HepG2 (cell line): ENCODE data around the gene SLC44A4.

ENCODE experiments used
- ARNTL ChIP-seq: sonication (generic); formaldehyde crosslinking; IDR thresholded peaks from 2 replicates; pipeline ENCODE4 v1.4.0; 2020; ENCODE audit warnings: mild to moderate bottlenecking, missing genetic modification reagents
- ASH2L ChIP-seq: fragments of 300-600, 200-600 bp; sonication (generic); IDR thresholded peaks from 2 replicates; pipeline ENCODE4 v1.7.0; 2017; ENCODE audit warnings: low read depth, mild to moderate bottlenecking, moderate library complexity, mixed read lengths, low read length; ENCODE audit not compliant: insufficient read length
- BRD4 ChIP-seq: sonication (generic); formaldehyde crosslinking; IDR thresholded peaks from 2 replicates; pipeline ENCODE4 v1.4.0; 2020; ENCODE audit warnings: missing genetic modification reagents
- MYC ChIP-seq: sonication (generic); formaldehyde crosslinking; IDR thresholded peaks from 2 replicates; pipeline ENCODE4 v1.9.0; 2021; ENCODE audit warnings: missing genetic modification reagents, borderline replicate concordance
- TBX3 ChIP-seq: fragments of 450-650 bp; IDR thresholded peaks from 2 replicates; pipeline ENCODE4 v1.6.1; 2017; ENCODE audit warnings: antibody characterized with exemption, mild to moderate bottlenecking, inconsistent platforms, borderline replicate concordance
- ZFP37 ChIP-seq: sonication (generic); formaldehyde crosslinking; IDR thresholded peaks from 2 replicates; pipeline ENCODE4 v1.4.0; 2020; ENCODE audit warnings: missing genetic modification reagents, borderline replicate concordance
- ZNF776 ChIP-seq: sonication (generic); formaldehyde crosslinking; IDR thresholded peaks from 2 replicates; pipeline ENCODE4 v1.4.0; 2020; ENCODE audit warnings: mild to moderate bottlenecking, missing genetic modification reagents
- ZSCAN9 ChIP-seq: IDR thresholded peaks from 2 replicates; pipeline ENCODE4 v1.6.1; 2016; ENCODE audit warnings: borderline replicate concordance
- TF ChIP-seq, protein P1 (sequence below): sonication (generic); formaldehyde crosslinking; IDR thresholded peaks from 2 replicates; pipeline ENCODE4 v1.4.0; 2020; ENCODE audit warnings: missing genetic modification reagents
- TF ChIP-seq, protein P2 (sequence below): sonication (generic); formaldehyde crosslinking; IDR thresholded peaks from 2 replicates; pipeline ENCODE4 v1.5.0; 2020; ENCODE audit warnings: mild to moderate bottlenecking, missing genetic modification reagents, moderate library complexity

DNA sequence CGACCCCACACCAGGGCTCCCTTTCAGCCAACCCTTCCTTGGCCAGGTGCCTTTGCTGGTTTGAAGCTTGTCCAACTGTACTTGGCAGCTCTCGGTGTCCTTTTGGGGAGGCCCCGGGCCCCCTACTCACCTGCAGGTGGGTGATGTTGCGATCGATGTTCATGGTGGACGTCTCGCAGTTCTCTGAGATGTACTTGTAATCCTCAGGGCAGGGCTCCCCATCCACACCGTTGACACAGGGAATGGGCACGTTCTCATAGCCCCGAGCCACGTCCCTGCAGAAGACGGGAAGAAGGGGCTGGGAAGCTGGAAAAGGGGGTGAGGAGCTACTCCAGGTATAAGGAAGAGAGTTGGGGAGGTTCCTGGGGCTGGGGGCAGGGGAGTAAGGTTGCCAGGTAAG lies 4.9 kb upstream of the SLC44A4 start:
- TF ChIP-seq, protein P1, sequence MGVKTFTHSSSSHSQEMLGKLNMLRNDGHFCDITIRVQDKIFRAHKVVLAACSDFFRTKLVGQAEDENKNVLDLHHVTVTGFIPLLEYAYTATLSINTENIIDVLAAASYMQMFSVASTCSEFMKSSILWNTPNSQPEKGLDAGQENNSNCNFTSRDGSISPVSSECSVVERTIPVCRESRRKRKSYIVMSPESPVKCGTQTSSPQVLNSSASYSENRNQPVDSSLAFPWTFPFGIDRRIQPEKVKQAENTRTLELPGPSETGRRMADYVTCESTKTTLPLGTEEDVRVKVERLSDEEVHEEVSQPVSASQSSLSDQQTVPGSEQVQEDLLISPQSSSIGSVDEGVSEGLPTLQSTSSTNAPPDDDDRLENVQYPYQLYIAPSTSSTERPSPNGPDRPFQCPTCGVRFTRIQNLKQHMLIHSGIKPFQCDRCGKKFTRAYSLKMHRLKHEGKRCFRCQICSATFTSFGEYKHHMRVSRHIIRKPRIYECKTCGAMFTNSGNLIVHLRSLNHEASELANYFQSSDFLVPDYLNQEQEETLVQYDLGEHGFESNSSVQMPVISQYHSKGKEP, result no peak
- TF ChIP-seq BRD4 (CRISPR knock-in tag) (no peak), ZNF776 (CRISPR knock-in tag) (no peak), ASH2L (no peak), TBX3 (no peak), ZFP37 (CRISPR knock-in tag) (no peak), ZSCAN9 (CRISPR knock-in tag) (no peak), MYC (CRISPR knock-in tag) (no peak), ARNTL (no peak)
- TF ChIP-seq, protein P2, sequence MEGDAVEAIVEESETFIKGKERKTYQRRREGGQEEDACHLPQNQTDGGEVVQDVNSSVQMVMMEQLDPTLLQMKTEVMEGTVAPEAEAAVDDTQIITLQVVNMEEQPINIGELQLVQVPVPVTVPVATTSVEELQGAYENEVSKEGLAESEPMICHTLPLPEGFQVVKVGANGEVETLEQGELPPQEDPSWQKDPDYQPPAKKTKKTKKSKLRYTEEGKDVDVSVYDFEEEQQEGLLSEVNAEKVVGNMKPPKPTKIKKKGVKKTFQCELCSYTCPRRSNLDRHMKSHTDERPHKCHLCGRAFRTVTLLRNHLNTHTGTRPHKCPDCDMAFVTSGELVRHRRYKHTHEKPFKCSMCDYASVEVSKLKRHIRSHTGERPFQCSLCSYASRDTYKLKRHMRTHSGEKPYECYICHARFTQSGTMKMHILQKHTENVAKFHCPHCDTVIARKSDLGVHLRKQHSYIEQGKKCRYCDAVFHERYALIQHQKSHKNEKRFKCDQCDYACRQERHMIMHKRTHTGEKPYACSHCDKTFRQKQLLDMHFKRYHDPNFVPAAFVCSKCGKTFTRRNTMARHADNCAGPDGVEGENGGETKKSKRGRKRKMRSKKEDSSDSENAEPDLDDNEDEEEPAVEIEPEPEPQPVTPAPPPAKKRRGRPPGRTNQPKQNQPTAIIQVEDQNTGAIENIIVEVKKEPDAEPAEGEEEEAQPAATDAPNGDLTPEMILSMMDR, result no peak
